ENCODE measurements around the gene GMNC.

Gene GMNC

GRCh38 chr3:190865419-190865818 is 2.9 kb upstream of the GMNC start:
- Histone ChIP-seq H4K20me1 (ENCODE audit: insufficient read depth, low read length, poor library complexity, severe bottlenecking) (no peaks in the 10 kb centered on the region), H3K4me3 (ENCODE audit: low read length, poor library complexity, severe bottlenecking) (no peak overlapping the region), H3K4me2 (ENCODE audit: low read depth, low read length, poor library complexity, severe bottlenecking) (no peak overlapping the region), H3K27me3 (ENCODE audit: insufficient read depth, low read length, poor library complexity, severe bottlenecking) (no peaks in the 10 kb centered on the region), H3F3A (ENCODE audit: low read depth) (no peaks in the 10 kb centered on the region), H3K79me2 (ENCODE audit: insufficient read depth, low read length) (no peaks in the 10 kb centered on the region), H3K9me3 (ENCODE audit: insufficient read depth, low read depth, low read length) (no peaks in the 10 kb centered on the region), H3K36me3 (ENCODE audit: insufficient read depth, low read length) (no peaks in the 10 kb centered on the region), H3K9me2 (replicated peaks; ENCODE audit: low read depth, low read length) (no peaks in the 10 kb centered on the region), H3K4me1 (ENCODE audit: insufficient read depth, low read length, poor library complexity, severe bottlenecking) (no peaks in the 10 kb centered on the region), H3K9ac (ENCODE audit: low read depth, low read length, poor library complexity, severe bottlenecking) (no peak overlapping the region), H2AFZ (ENCODE audit: low read length) (no peak overlapping the region)
- TF ChIP-seq EZH2phosphoT487 (IDR thresholded peaks at IDR 0.05; ENCODE audit: borderline replicate concordance) (no peak), CTCF (conservative IDR thresholded peaks at IDR 0.05; ENCODE audit: low read length) (no peak)

- no peak overlapping the region for H3K4me2 ChIP-seq (ENCODE audit: low read depth, low read length, poor library complexity, severe bottlenecking)
- no peaks in the 10 kb centered on the region for H3K27me3 ChIP-seq (ENCODE audit: insufficient read depth, low read length, poor library complexity, severe bottlenecking)
- H4K20me1 ChIP-seq (ENCODE audit: insufficient read depth, low read length, poor library complexity, severe bottlenecking) = no peaks in the 10 kb centered on the region
- no peaks in the 10 kb centered on the region for H3K36me3 ChIP-seq (ENCODE audit: insufficient read depth, low read length)
- no peaks in the 10 kb centered on the region for H3K4me1 ChIP-seq (ENCODE audit: insufficient read depth, low read length, poor library complexity, severe bottlenecking)
- no peak overlapping the region for H3K9ac ChIP-seq (ENCODE audit: low read depth, low read length, poor library complexity, severe bottlenecking)
- H3K4me3 ChIP-seq (ENCODE audit: low read length, poor library complexity, severe bottlenecking) = no peak overlapping the region
- H3K9me2 ChIP-seq (replicated peaks; ENCODE audit: low read depth, low read length) = no peaks in the 10 kb centered on the region
- H3K9me3 ChIP-seq (ENCODE audit: insufficient read depth, low read depth, low read length) = no peaks in the 10 kb centered on the region
- H2AFZ ChIP-seq (ENCODE audit: low read length) = no peak overlapping the region
- H3K79me2 ChIP-seq (ENCODE audit: insufficient read depth, low read length) = no peaks in the 10 kb centered on the region
- TF ChIP-seq EZH2phosphoT487 (IDR thresholded peaks at IDR 0.05; ENCODE audit: borderline replicate concordance) = no peak
- TF ChIP-seq CTCF (conservative IDR thresholded peaks at IDR 0.05; ENCODE audit: low read length) = no peak
- no peaks in the 10 kb centered on the region for H3F3A ChIP-seq (ENCODE audit: low read depth)
These were observed 1.5 kb upstream of the GMNC start for GRCh38 chr3:190864002-190864401.

- Histone ChIP-seq H3F3A (ENCODE audit: low read depth) (no peaks in the 10 kb centered on the region), H3K9me2 (replicated peaks; ENCODE audit: low read depth, low read length) (no peaks in the 10 kb centered on the region), H3K4me1 (ENCODE audit: insufficient read depth, low read length, poor library complexity, severe bottlenecking) (no peaks in the 10 kb centered on the region), H3K36me3 (ENCODE audit: insufficient read depth, low read length) (no peaks in the 10 kb centered on the region), H3K9ac (ENCODE audit: low read depth, low read length, poor library complexity, severe bottlenecking) (no peak overlapping the region), H3K4me3 (ENCODE audit: low read length, poor library complexity, severe bottlenecking) (no peak overlapping the region), H3K4me2 (ENCODE audit: low read depth, low read length, poor library complexity, severe bottlenecking) (no peak overlapping the region), H2AFZ (ENCODE audit: low read length) (no peak overlapping the region), H3K9me3 (ENCODE audit: insufficient read depth, low read depth, low read length) (no peaks in the 10 kb centered on the region), H3K27me3 (ENCODE audit: insufficient read depth, low read length, poor library complexity, severe bottlenecking) (no peaks in the 10 kb centered on the region), H4K20me1 (ENCODE audit: insufficient read depth, low read length, poor library complexity, severe bottlenecking) (no peaks in the 10 kb centered on the region), H3K79me2 (ENCODE audit: insufficient read depth, low read length) (no peaks in the 10 kb centered on the region)
- TF ChIP-seq CTCF (conservative IDR thresholded peaks at IDR 0.05; ENCODE audit: low read length) (no peak), EZH2phosphoT487 (IDR thresholded peaks at IDR 0.05; ENCODE audit: borderline replicate concordance) (no peak)
These were observed 598 bp upstream of the GMNC start for GRCh38 chr3:190863119-190863465.

All from Loucy (cell line).